ENCODE data around the gene SSTR4. TPM values are rescaled to one million over a fixed set of nuclear protein-coding genes. Genes with fewer than 3 reads are reported as not detected.

Gene SSTR4
- total RNA-seq, 2 donors from 2014 or later: not detected

GRCh38 chr20:23082846-23083552 is 47.9 kb downstream of the SSTR4 start:
- Histone ChIP-seq H3K27me3 (no peaks in the 10 kb centered on the region), H3K9ac (ENCODE audit: low read depth in 2 of 2, low read length in 2 of 2) (no peak overlapping the region), H3K9me3 (no peaks in the 10 kb centered on the region), H3K36me3 (no peaks in the 10 kb centered on the region), H3K27ac (peak overlapping the region; percentile 36), H3K4me1 (no peaks in the 10 kb centered on the region), H3K4me3 (peak overlapping the region; percentile 15)
- TF ChIP-seq, protein P1, sequence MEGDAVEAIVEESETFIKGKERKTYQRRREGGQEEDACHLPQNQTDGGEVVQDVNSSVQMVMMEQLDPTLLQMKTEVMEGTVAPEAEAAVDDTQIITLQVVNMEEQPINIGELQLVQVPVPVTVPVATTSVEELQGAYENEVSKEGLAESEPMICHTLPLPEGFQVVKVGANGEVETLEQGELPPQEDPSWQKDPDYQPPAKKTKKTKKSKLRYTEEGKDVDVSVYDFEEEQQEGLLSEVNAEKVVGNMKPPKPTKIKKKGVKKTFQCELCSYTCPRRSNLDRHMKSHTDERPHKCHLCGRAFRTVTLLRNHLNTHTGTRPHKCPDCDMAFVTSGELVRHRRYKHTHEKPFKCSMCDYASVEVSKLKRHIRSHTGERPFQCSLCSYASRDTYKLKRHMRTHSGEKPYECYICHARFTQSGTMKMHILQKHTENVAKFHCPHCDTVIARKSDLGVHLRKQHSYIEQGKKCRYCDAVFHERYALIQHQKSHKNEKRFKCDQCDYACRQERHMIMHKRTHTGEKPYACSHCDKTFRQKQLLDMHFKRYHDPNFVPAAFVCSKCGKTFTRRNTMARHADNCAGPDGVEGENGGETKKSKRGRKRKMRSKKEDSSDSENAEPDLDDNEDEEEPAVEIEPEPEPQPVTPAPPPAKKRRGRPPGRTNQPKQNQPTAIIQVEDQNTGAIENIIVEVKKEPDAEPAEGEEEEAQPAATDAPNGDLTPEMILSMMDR (IDR thresholded peaks at IDR 0.05): no peak
- DNase-seq: no peak
- intact Hi-C loops (cut with DNase I): no loop called here

GRCh38 chr20:23083553-23084220 is 48.6 kb downstream of the SSTR4 start:
- H3K4me1 ChIP-seq: no peaks in the 10 kb centered on the region

GRCh38 chr20:23084282-23084844 is 49.3 kb downstream of the SSTR4 start:
- H3K4me1 ChIP-seq: no peaks in the 10 kb centered on the region
- H3K27ac ChIP-seq: peak overlapping the region; percentile 36
- no peak for DNase-seq
- H3K4me3 ChIP-seq: peak overlapping the region; percentile 15
- intact Hi-C loops (cut with DNase I): no loop called here
- H3K27me3 ChIP-seq: no peaks in the 10 kb centered on the region
- TF ChIP-seq, protein P1 (IDR thresholded peaks at IDR 0.05): no peak
- no peaks in the 10 kb centered on the region for H3K9me3 ChIP-seq
- H3K9ac ChIP-seq (ENCODE audit: low read depth in 2 of 2, low read length in 2 of 2): no peak overlapping the region
- no peaks in the 10 kb centered on the region for H3K36me3 ChIP-seq

More at GRCh38 chr20:23083553-23084220, 48.6 kb downstream of the SSTR4 start:
- TF ChIP-seq, protein P1 (IDR thresholded peaks at IDR 0.05): no peak
- Histone ChIP-seq H3K4me3 (peak overlapping the region; percentile 15), H3K27me3 (no peaks in the 10 kb centered on the region), H3K9ac (ENCODE audit: low read depth in 2 of 2, low read length in 2 of 2) (no peak overlapping the region), H3K36me3 (no peaks in the 10 kb centered on the region), H3K9me3 (no peaks in the 10 kb centered on the region), H3K27ac (peak overlapping the region; percentile 36)
- DNase-seq: no peak
- intact Hi-C loops (cut with DNase I): no loop called here

DNA sequence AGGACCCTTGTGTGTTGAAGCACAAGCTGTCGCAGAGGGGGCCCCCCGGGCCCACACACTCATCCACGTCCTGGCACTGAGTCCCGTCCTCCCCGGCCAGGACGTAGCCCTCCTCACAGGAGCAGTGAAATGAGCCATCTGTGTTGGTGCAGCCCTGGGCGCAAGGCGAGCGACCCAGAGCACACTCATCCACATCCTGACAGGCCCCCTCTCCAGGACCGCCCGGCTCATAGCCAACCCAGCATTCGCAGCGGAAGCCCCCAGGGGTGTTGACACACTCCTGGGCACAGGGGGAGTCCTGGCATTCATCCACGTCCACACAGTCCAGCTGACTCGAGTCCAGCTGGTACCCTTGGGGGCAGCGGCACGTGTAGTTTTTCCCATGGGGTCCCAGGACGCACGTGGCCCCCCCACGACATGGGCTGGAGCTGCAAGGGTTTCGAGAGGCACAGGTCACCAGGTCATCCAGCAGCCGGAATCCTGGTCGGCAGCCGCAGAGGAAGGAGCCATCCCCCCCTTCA is 49.8 kb downstream of the SSTR4 start:
- DNase-seq: no peak
- TF ChIP-seq, protein P1 (IDR thresholded peaks at IDR 0.05): no peak
- Histone ChIP-seq H3K27me3 (no peaks in the 10 kb centered on the region), H3K4me1 (no peaks in the 10 kb centered on the region), H3K4me3 (peak overlapping the region; percentile 15), H3K36me3 (no peaks in the 10 kb centered on the region), H3K27ac (peak overlapping the region; percentile 36), H3K9me3 (no peaks in the 10 kb centered on the region), H3K9ac (ENCODE audit: low read depth in 2 of 2, low read length in 2 of 2) (no peak overlapping the region)
- intact Hi-C loops (cut with DNase I): no loop called here

GRCh38 chr20:23085436-23086055 is 50.4 kb downstream of the SSTR4 start:
- TF ChIP-seq, protein P1 (IDR thresholded peaks at IDR 0.05): no peak
- H3K27me3 ChIP-seq: no peaks in the 10 kb centered on the region
- no peak for DNase-seq
- H3K4me1 ChIP-seq: no peaks in the 10 kb centered on the region
- H3K27ac ChIP-seq: peak overlapping the region; percentile 61
- H3K36me3 ChIP-seq: no peaks in the 10 kb centered on the region
- intact Hi-C loops (cut with DNase I): no loop called here
- no peak overlapping the region for H3K9ac ChIP-seq (ENCODE audit: low read depth in 2 of 2, low read length in 2 of 2)
- H3K9me3 ChIP-seq: no peaks in the 10 kb centered on the region
- peak overlapping the region; percentile 15 for H3K4me3 ChIP-seq

Measured in colonic mucosa (tissue), 4 donors.